Spleen (tissue), 11 donors: ENCODE measurements around the gene SLC12A9. TPM values are rescaled to one million over a fixed set of nuclear protein-coding genes. Genes with fewer than 3 reads are reported as not detected.
A peak's percentile ranks its signal among the peaks of the same experiment; 100 is the strongest.

ENCODE experiments used
- DNase-seq: peaks from one replicate; pipeline ENCODE4 v3.0.0-alpha.2; 2020
- H3K27ac ChIP-seq, 8 donors: fragments of 200-600 bp; sonication (generic) in 7 of 8; 1 replicate in 4 of 8; 2 replicates in 4 of 8; pipeline versions ENCODE4 v1.5.0 to v1.8.0; 2016 to 2021; ENCODE audit warnings: inconsistent platforms in 4 of 8, mild to moderate bottlenecking in 4 of 8, moderate library complexity in 1 of 8
- H3K27me3 ChIP-seq, 7 donors: fragments of 200-600 bp; sonication (generic) in 6 of 7; replicated peaks in 1 of 7; 1 replicate in 4 of 7; 2 replicates in 3 of 7; pipeline versions ENCODE4 v1.5.0 to v1.8.0; 2016 to 2021; ENCODE audit warnings: inconsistent platforms in 3 of 7, mild to moderate bottlenecking in 1 of 7
- H3K36me3 ChIP-seq, 6 donors: fragments of 200-600 bp; sonication (generic) in 5 of 6; 1 replicate in 4 of 6; 2 replicates in 2 of 6; pipeline versions ENCODE4 v1.5.0 to v1.8.0; 2016 to 2021; ENCODE audit warnings: inconsistent platforms in 2 of 6
- H3K4me1 ChIP-seq, 6 donors: fragments of 200-600 bp; sonication (generic) in 5 of 6; 1 replicate in 3 of 6; 2 replicates in 3 of 6; pipeline versions ENCODE4 v1.5.0 to v1.8.0; 2016 to 2021; ENCODE audit warnings: inconsistent platforms in 3 of 6
- H3K4me3 ChIP-seq, 8 donors: fragments of 200-600 bp; sonication (generic) in 7 of 8; 1 replicate in 4 of 8; 2 replicates in 4 of 8; pipeline versions ENCODE4 v1.5.0 to v1.8.0; 2016 to 2021; ENCODE audit warnings: inconsistent platforms in 4 of 8, mild to moderate bottlenecking in 4 of 8, moderate library complexity in 2 of 8
- H3K9me3 ChIP-seq, 8 donors: fragments of 200-600 bp; sonication (generic) in 7 of 8; 1 replicate in 4 of 8; 2 replicates in 4 of 8; pipeline versions ENCODE4 v1.5.0 to v1.8.0; 2016 to 2021; ENCODE audit warnings: inconsistent platforms in 4 of 8
- CTCF ChIP-seq, 11 experiments: fragments of 200-600 bp in 7 of 11; fragments of 450-650 bp in 4 of 11; sonication (generic) in 4 of 11; IDR thresholded peaks in 8 of 11; conservative IDR thresholded peaks in 3 of 11; 1 replicate in 7 of 11; 2 replicates in 4 of 11; pipeline versions ENCODE4 v1.4.0 to v1.8.0; 2016 to 2021; ENCODE audit warnings: antibody characterized with exemption in 11 of 11, inconsistent platforms in 4 of 11, mild to moderate bottlenecking in 1 of 11
- POLR2A ChIP-seq, 3 donors: fragments of 450-650 bp; IDR thresholded peaks; one replicate each; pipeline ENCODE4 v1.5.1; 2017; ENCODE audit warnings: antibody characterized with exemption in 3 of 3, mild to moderate bottlenecking in 1 of 3
- POLR2AphosphoS5 ChIP-seq, 3 donors: sonication (generic); formaldehyde crosslinking; IDR thresholded peaks; one replicate each; pipeline ENCODE4 v1.5.1; 2017; ENCODE audit warnings: antibody characterized with exemption in 3 of 3
- WGBS, 5 donors: extraction: QIAGEN DNeasy Blood & Tissue Kit in 3 of 5; methylation state at CpG; one replicate each; pipeline versions ENCODE4 v1.1.5 to v1.1.7; 2013 to 2018; 5-methylcytosine and 5-hydroxymethylcytosine counted together
- intact Hi-C: fragments of 100-400 bp; cut with DNase I; formaldehyde crosslinking; loops from one replicate; pipeline ENCODE4 v1.15.0; 2023; ENCODE audit warnings: low total_unique reads
- polyA plus RNA-seq, 3 donors: library from polyadenylated mRNA; stranded (reverse); fragments of 200-250 nt; gene quantifications; one replicate each; pipeline ENCODE4 v1.2.1, GENCODE V29; 2013
- total RNA-seq, 7 donors: library from RNA; depleted of rRNA in 3 of 7; stranded (reverse); fragments of >200 nt in 3 of 7; fragmentation: NEBNext Ultra II Directional in 4 of 7; extraction: Animal tissue kit (Norgen Biotek cat#: 25700) in 4 of 7; gene quantifications; one replicate each; pipeline versions ENCODE4 v1.1.0 to v1.2.1, GENCODE V29; 2016 to 2021
- donor health status: healthy with polysubstance abuse.
- donor health status: DM: no; HTN: no; CAD: no; lungs with moderate emphysema.
- donor health status: DM: no; HTN: no; CAD: no.
- donor health status: Bipolar disorder and iron deficiency.
- donor health status: healthy.
- donor health status: DM: no; HTN: no; CAD: no.
- donor health status: DM: yes; HTN: yes; CAD: no.

SLC12A9 gene
- total and polyA plus RNA-seq, 10 donors: 17.0 to 109 (median 51.3) TPM

DNA sequence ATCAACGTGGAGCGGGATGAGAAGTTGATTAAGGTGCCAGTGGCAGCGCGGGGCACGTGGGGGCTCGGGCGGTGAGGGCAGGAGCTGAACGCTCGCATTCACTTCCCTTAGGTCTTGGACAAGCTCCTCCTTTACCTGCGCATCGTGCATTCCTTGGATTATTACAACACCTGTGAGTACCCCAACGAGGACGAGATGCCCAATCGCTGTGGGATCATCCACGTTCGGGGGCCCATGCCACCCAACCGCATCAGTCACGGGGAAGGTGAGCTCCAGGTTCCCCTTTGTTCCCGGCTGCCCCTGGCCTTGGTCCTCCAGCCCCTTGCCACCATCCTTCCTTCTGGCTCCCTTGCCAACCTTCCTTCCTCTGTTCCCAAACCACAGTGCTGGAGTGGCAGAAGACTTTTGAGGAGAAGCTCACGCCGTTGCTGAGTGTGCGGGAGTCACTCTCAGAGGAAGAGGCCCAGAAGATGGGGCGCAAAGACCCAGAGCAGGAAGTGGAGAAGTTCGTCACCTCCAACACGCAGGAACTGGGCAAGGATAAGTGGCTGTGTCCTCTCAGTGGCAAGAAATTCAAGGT lies 34.5 kb downstream of the SLC12A9 start:
- peak overlapping the region in 3 of 8 donors; percentile 13 to 83 (median 25) for H3K4me3 ChIP-seq
- intact Hi-C loops: no loop called here
- DNase-seq: peak; percentile 82
- peak overlapping the region; percentile 81 to 91 (median 86) for H3K27ac ChIP-seq
- H3K36me3 ChIP-seq: peaks cover 3 to 68% (median 64%) of the 10 kb centered on the region in 6 donors
- peaks cover 32 to 67% (median 50%) of the 10 kb centered on the region in 6 donors for H3K4me1 ChIP-seq
- H3K27me3 ChIP-seq: peaks cover 0 to 21% (median 9%) of the 10 kb centered on the region in 7 donors
- H3K9me3 ChIP-seq: no peaks in the 10 kb centered on the region
- 64 to 71% (median 69%) methylated on average over 24 to 25 of the region's 25 CpGs for WGBS, 5 donors
- peak in 1 of 3 donors; percentile 39 for TF ChIP-seq POLR2AphosphoS5 (IDR thresholded peaks at IDR 0.05)
- TF ChIP-seq CTCF (IDR thresholded peaks at IDR 0.05 in 8 of 11, conservative IDR thresholded peaks at IDR 0.05 in 3 of 11): no peak

DNA sequence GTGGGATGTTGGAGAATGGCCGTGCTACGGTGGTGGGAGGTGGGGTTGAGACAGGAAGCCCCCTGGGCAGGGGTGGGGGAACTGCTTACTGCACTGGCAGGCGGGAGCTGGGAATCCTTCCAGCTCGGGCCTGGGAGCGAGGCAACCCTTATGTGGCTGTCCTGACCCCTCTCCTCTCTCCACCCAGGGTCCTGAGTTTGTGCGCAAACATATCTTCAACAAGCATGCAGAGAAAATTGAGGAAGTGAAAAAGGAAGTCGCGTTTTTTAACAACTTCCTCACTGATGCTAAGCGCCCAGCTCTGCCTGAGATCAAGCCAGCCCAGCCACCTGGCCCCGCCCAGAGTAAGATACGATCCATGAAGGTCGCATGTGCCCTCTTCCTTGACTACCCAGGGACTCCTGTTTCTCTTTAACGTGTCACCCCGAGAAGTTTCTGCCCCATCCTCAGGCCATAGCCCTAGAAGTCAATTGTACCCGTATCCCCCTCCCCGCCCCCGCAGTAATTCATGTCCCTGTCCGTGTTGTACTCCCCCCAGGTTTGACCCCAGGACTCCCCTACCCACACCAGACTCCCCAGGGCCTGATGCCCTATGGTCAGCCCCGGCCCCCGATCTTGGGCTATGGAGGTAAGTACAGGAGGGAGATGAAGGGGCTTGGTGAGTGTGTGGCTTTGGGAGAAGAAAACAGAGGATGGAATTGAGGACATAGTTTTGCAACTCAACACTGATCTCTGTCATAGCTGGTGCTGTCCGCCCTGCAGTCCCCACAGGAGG lies 35.2 kb downstream of the SLC12A9 start:
- Histone ChIP-seq H3K27me3 (peaks cover 0 to 27% (median 9%) of the 10 kb centered on the region in 7 donors), H3K27ac (peak overlapping the region; percentile 81 to 91 (median 86)), H3K4me3 (peak overlapping the region in 3 of 8 donors; percentile 13 to 83 (median 25)), H3K4me1 (peaks cover 32 to 67% (median 50%) of the 10 kb centered on the region in 6 donors), H3K9me3 (no peaks in the 10 kb centered on the region), H3K36me3 (peaks cover 0 to 61% (median 57%) of the 10 kb centered on the region in 6 donors)
- 22 to 29% (median 28%) methylated on average over 21 of the region's 21 CpGs for WGBS, 5 donors
- no peak for TF ChIP-seq POLR2A (IDR thresholded peaks at IDR 0.05)
- peak; percentile 45 to 60 (median 49) for TF ChIP-seq POLR2AphosphoS5 (IDR thresholded peaks at IDR 0.05)
- peak; percentile 93 for DNase-seq
- intact Hi-C loops: no loop called here

GRCh38 chr7:100888291-100888987 lies 35.9 kb downstream of the SLC12A9 start:
- H3K27me3 ChIP-seq: peaks cover 0 to 35% (median 9%) of the 10 kb centered on the region in 7 donors
- H3K9me3 ChIP-seq: no peaks in the 10 kb centered on the region
- H3K36me3 ChIP-seq: peaks cover 0 to 54% (median 50%) of the 10 kb centered on the region in 6 donors
- DNase-seq: peak; percentile 79
- WGBS, 5 donors: 74 to 86% (median 81%) methylated on average over 18 of the region's 18 CpGs
- TF ChIP-seq POLR2AphosphoS5 (IDR thresholded peaks at IDR 0.05): peak in 1 of 3 donors; percentile 18
- TF ChIP-seq POLR2A (IDR thresholded peaks at IDR 0.05): no peak
- TF ChIP-seq CTCF (IDR thresholded peaks at IDR 0.05 in 8 of 11, conservative IDR thresholded peaks at IDR 0.05 in 3 of 11): no peak
- H3K4me3 ChIP-seq: peak overlapping the region in 7 of 8 donors; percentile 60 to 85 (median 74)
- peak overlapping the region in 7 of 8 donors; percentile 81 to 91 (median 87) for H3K27ac ChIP-seq
- intact Hi-C loops: no loop called here
- H3K4me1 ChIP-seq: peaks cover 32 to 67% (median 50%) of the 10 kb centered on the region in 6 donors

DNA sequence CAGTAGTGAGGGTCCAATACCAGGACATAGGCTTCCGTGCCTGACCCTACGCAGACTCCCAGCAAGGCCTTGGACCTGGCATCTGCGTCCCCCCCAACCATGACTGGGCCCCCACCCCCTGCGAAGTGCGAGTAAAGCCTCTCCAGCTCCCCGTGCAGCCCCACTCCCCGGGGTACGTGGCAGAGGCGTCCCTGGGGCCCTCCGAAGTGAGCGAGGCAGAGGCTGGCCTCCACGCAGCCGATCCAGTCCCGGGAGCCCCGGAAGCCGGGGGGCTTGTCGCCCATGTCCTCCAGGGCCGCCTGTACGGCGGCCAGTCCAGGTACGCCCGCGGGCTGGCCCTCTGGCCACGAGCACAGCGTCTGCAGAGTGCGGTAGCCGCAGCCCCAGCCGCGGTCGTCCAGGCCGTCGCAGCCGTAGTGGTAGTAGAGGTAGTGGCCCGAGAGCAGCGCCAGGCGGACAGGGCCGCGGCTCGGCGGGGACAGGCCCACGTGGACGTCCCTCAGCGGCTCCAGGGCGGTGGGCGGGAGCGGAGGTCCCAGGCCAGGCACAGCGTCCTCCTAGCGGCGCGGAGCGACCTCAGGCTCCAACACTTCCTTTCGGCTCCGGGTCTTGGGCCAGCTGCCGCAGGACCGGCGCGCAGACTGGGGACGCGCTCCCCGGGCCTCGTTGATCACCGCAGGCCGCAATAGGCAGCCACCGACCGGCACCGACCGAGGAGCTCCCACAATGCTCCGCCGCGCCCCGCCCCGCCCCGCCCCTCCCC lies 36.7 kb downstream of the SLC12A9 start, which contains the start of gene UFSP1:
Gene UFSP1 (minus strand): TSS at position 728 of the 763 bp plus-strand sequence. CDS start 444 bp downstream, at position 284.
- Histone ChIP-seq H3K36me3 (peaks cover 0 to 46% (median 42%) of the 10 kb centered on the region in 6 donors), H3K27ac (peak within 1 kb of the TSS; percentile 64 to 91 (median 88)), H3K9me3 (no peaks in the 10 kb centered on the region), H3K4me1 (peaks cover 32 to 69% (median 51%) of the 10 kb centered on the region in 6 donors), H3K27me3 (peaks cover 0 to 42% (median 13%) of the 10 kb centered on the region in 7 donors), H3K4me3 (peak within 1 kb of the TSS; percentile 57 to 85 (median 73))
- DNase-seq: no peak
- TF ChIP-seq CTCF (IDR thresholded peaks at IDR 0.05 in 8 of 11, conservative IDR thresholded peaks at IDR 0.05 in 3 of 11) (peak in 3 of 11 experiments; percentile 8 to 31 (median 12)), POLR2A (IDR thresholded peaks at IDR 0.05) (no peak), POLR2AphosphoS5 (IDR thresholded peaks at IDR 0.05) (peak in 1 of 3 donors; percentile 0)
- intact Hi-C loops: no loop called here
- 3 to 7% (median 5%) methylated on average over 21 to 73 of the region's 73 CpGs for WGBS, 5 donors
